GM23248 (cell line): Measurements from ENCODE around the gene PADI2.

Source experiments
- EZH2 ChIP-seq: fragments of 200-600 bp; sonication (generic); IDR thresholded peaks from 2 replicates; pipeline ENCODE4 v1.6.1; 2018; ENCODE audit warnings: antibody characterized with exemption, mild to moderate bottlenecking; ENCODE audit not compliant: insufficient read depth, poor library complexity, severe bottlenecking
- EZH2phosphoT487 ChIP-seq: fragments of 200-600 bp; sonication (generic); IDR thresholded peaks from 2 replicates; pipeline ENCODE4 v1.6.1; 2018; ENCODE audit warnings: antibody characterized with exemption, moderate library complexity, mild to moderate bottlenecking, low read depth; ENCODE audit not compliant: insufficient read depth

GRCh38 chr1:17095141-17095540 lies 24.1 kb downstream of the PADI2 start:
- TF ChIP-seq EZH2 (no peak), EZH2phosphoT487 (no peak)
